T-helper 1 cell (primary cell): ENCODE results near the gene LCNL1.
"Not testable (repeated sequence)": the region's sequence is repeated elsewhere in the genome, so short reads cannot be mapped to it uniquely, and the experiment has no call there.

Experiments used
- DNase-seq, 5 donors: peaks; one replicate each; pipeline ENCODE4 v3.0.0-alpha.2; 2012 to 2020

The LCNL1 gene

GRCh38 chr9:136995362-136995761 lies 12.6 kb downstream of the LCNL1 start:
- no peak for DNase-seq

- DNase-seq = no peak
Observed at GRCh38 chr9:136995772-136996311, 13.0 kb downstream of the LCNL1 start.

- peak; percentile 13 to 55 (median 37) for DNase-seq
Observed at GRCh38 chr9:136996361-136997292, 13.8 kb downstream of the LCNL1 start, which contains the start of gene CLIC3. CLIC3 (minus strand) TSS chr9:136996568; CDS start chr9:136996543, 25 bp downstream.

GRCh38 chr9:136997371-136997770 lies 14.6 kb downstream of the LCNL1 start:
- DNase-seq = no peak

- peak in 1 of 5 donors; percentile 44 for DNase-seq
Observed at GRCh38 chr9:136997830-136998234, 15.0 kb downstream of the LCNL1 start.

GRCh38 chr9:137000177-137000930 lies 17.6 kb downstream of the LCNL1 start:
- DNase-seq = peak in 1 of 5 donors; percentile 72

- no peak for DNase-seq
Observed at GRCh38 chr9:137001857-137002645, 19.3 kb downstream of the LCNL1 start.

GRCh38 chr9:137002646-137003041 lies 19.9 kb downstream of the LCNL1 start:
- no peak for DNase-seq

- DNase-seq = not testable (repeated sequence)
Observed at GRCh38 chr9:137004285-137004684, 21.5 kb downstream of the LCNL1 start.

- DNase-seq = no peak
Observed at GRCh38 chr9:137006116-137007003, 23.6 kb downstream of the LCNL1 start.

- DNase-seq = no peak
Observed at GRCh38 chr9:137007108-137007815, 24.5 kb downstream of the LCNL1 start.

GRCh38 chr9:137007816-137008270 lies 25.1 kb downstream of the LCNL1 start:
- DNase-seq = no peak

- DNase-seq = no peak
Observed at GRCh38 chr9:137008312-137008711, 25.5 kb downstream of the LCNL1 start.

- no peak for DNase-seq
Observed at GRCh38 chr9:137009217-137009616, 26.4 kb downstream of the LCNL1 start.

- no peak for DNase-seq
Observed at GRCh38 chr9:137009938-137010732, 27.3 kb downstream of the LCNL1 start.

- no peak for DNase-seq
Observed at GRCh38 chr9:137011156-137011555, 28.4 kb downstream of the LCNL1 start.

GRCh38 chr9:137011907-137012675 lies 29.3 kb downstream of the LCNL1 start:
- DNase-seq = no peak

GRCh38 chr9:137012694-137013570 lies 30.1 kb downstream of the LCNL1 start:
- no peak for DNase-seq
